ENCODE measurements around the gene IL36B. TPM values are rescaled to one million over a fixed set of nuclear protein-coding genes. Genes with fewer than 3 reads are reported as not detected.

The IL36B gene
- total and polyA plus RNA-seq, 9 of the 15 experiments (the other 6 are each of a cell fraction or from before 2014, with no cell fraction given), result not detected

- ChIA-PET POLR2A (no interaction called here), CTCF (ENCODE audit: low intra/inter-chr PET ratio) (no interaction called here)
- in situ Hi-C loops (cut with MboI), result no loop called here
- Histone ChIP-seq H3K27me3 (ENCODE audit: control insufficient read depth in 2 of 2, insufficient read depth in 2 of 2, low read length in 2 of 2) (no peaks in the 10 kb centered on the region), H4K20me1 (replicated peaks; ENCODE audit: control insufficient read depth, insufficient read depth, low read length) (no peaks in the 10 kb centered on the region), H3K9ac (ENCODE audit: insufficient read depth in 1 of 2, low read depth in 2 of 2, low read length in 2 of 2) (no peak overlapping the region), H3K4me3 (no peak overlapping the region), H3K4me1 (replicated peaks in 1 of 2; ENCODE audit: control insufficient read depth in 2 of 2, insufficient read depth in 2 of 2, low read length in 2 of 2) (peaks cover 0 to 6% of the 10 kb centered on the region in 2 experiments; a peak in 1 of 5 replicates), H2AFZ (ENCODE audit: low read depth, low read length) (no peak overlapping the region; the same call in 1 of the 2 replicates), H3K9me1 (ENCODE audit: control insufficient read depth, insufficient read depth, low read length) (no peaks in the 10 kb centered on the region), H3K27ac (ENCODE audit: extremely low read depth, low read depth, low read length) (no peak overlapping the region), H3K79me2 (ENCODE audit: control insufficient read depth, insufficient read depth, low read length) (no peaks in the 10 kb centered on the region), H3K4me2 (ENCODE audit: insufficient read depth, low read length) (no peak overlapping the region), H3K9me3 (replicated peaks; ENCODE audit: control insufficient read depth, insufficient read depth, low read depth, low read length) (no peaks in the 10 kb centered on the region), H3K36me3 (ENCODE audit: control insufficient read depth, insufficient read depth, low read length) (no peaks in the 10 kb centered on the region)
- intact Hi-C loops (cut with micrococcal nuclease), result no loop called here
- ATAC-seq, result no peak
- BruUV-seq (replicated peaks), result no TSS peak
- FAIRE-seq, result no peak
- 9% methylated on average over 2 of the region's 2 CpGs for WGBS (ENCODE audit: insufficient coverage, low coverage, missing lambda C conversion rate)
- no peak for DNase-seq (ENCODE audit: extremely low read depth in 1 of 4, low spot score in 3 of 4)
- no peak for TF ChIP-seq E2F5 (CRISPR knock-in tag; IDR thresholded peaks at IDR 0.05)
- TF ChIP-seq SNAPC5 (CRISPR knock-in tag; IDR thresholded peaks at IDR 0.05), result no peak
- no peak for TF ChIP-seq ZNF699 (CRISPR knock-in tag; IDR thresholded peaks at IDR 0.05; ENCODE audit: insufficient replicate concordance)
- TF ChIP-seq HOXB6 (CRISPR knock-in tag; IDR thresholded peaks at IDR 0.05; ENCODE audit: borderline replicate concordance), result no peak
- TF ChIP-seq SLC30A9 (CRISPR knock-in tag; IDR thresholded peaks at IDR 0.05), result no peak
- TF ChIP-seq ZNF740 (CRISPR knock-in tag; IDR thresholded peaks at IDR 0.05), result no peak
- no peak for TF ChIP-seq ZNF740 (tag; IDR thresholded peaks at IDR 0.05)
- TF ChIP-seq KLF13 (tag; IDR thresholded peaks at IDR 0.05; ENCODE audit: borderline replicate concordance, low read depth), result no peak
- TF ChIP-seq SRSF1 (IDR thresholded peaks at IDR 0.05; ENCODE audit: low read depth, low read length), result no peak
- peak; percentile 56; the same call in 1 of the 2 replicates for TF ChIP-seq MAFK (IDR thresholded peaks at IDR 0.05; ENCODE audit: low read length)
- no peak for TF ChIP-seq ZNF197 (CRISPR knock-in tag; IDR thresholded peaks at IDR 0.05; ENCODE audit: low read depth)
- TF ChIP-seq TAF9B (IDR thresholded peaks at IDR 0.05; ENCODE audit: partially characterized antibody), result no peak
- no peak for TF ChIP-seq SIN3B (IDR thresholded peaks at IDR 0.05; ENCODE audit: low read depth)
- no peak for TF ChIP-seq PML (IDR thresholded peaks at IDR 0.05; ENCODE audit: low read length)
- no peak for TF ChIP-seq TCF3 (CRISPR knock-in tag; IDR thresholded peaks at IDR 0.05)
- TF ChIP-seq RBM14 (IDR thresholded peaks at IDR 0.05; ENCODE audit: borderline replicate concordance, insufficient read depth, low read depth, low read length), result no peak
- peak; percentile 76 for TF ChIP-seq NFE2 (IDR thresholded peaks at IDR 0.05; ENCODE audit: low read depth)
- TF ChIP-seq ZNF165 (CRISPR knock-in tag; IDR thresholded peaks at IDR 0.05; ENCODE audit: borderline replicate concordance), result no peak
- no peak for TF ChIP-seq ARID1B (IDR thresholded peaks at IDR 0.05)
- no peak for TF ChIP-seq IRF9 (tag; IDR thresholded peaks at IDR 0.05)
- peak; percentile 55; the same call in 1 of the 2 replicates for TF ChIP-seq NFE2L1 (tag; IDR thresholded peaks at IDR 0.05; ENCODE audit: borderline replicate concordance, low read depth)
- TF ChIP-seq ZC3H4 (CRISPR knock-in tag; IDR thresholded peaks at IDR 0.05; ENCODE audit: borderline replicate concordance), result no peak
- TF ChIP-seq ZNF316 (IDR thresholded peaks at IDR 0.05), result peak; percentile 88
These were observed 27.9 kb downstream of the IL36B start for GRCh38 chr2:113024764-113025163.
